ENCODE measurements around the gene WWC2. TPM values are rescaled to one million over a fixed set of nuclear protein-coding genes. Genes with fewer than 3 reads are reported as not detected.
A peak's percentile ranks its signal among the peaks of the same experiment; 100 is the strongest.
"Not testable (repeated sequence)": the region's sequence is repeated elsewhere in the genome, so short reads cannot be mapped to it uniquely, and the experiment has no call there.

The WWC2 gene
- total and polyA plus RNA-seq, 2 experiments from 2014 or later, result 18.8 to 30.2 TPM

- Histone ChIP-seq H3K27me3 (no peaks in the 10 kb centered on the region), H3K36me3 (no peaks in the 10 kb centered on the region), H3K9me3 (ENCODE audit: low read depth) (no peaks in the 10 kb centered on the region), H3K4me1 (ENCODE audit: low read depth) (no peaks in the 10 kb centered on the region), H3K4me3 (no peak overlapping the region), H3K27ac (no peak overlapping the region)
- DNase-seq (ENCODE audit: low read depth in 1 of 2, low spot score in 1 of 2), result no peak
- TF ChIP-seq CTCF (IDR thresholded peaks at IDR 0.05; ENCODE audit: low read depth, low read length), result no peak
These were observed 11.2 kb downstream of the WWC2 start for GRCh38 chr4:183110244-183110643.

GRCh38 chr4:183111452-183111885 lies 12.4 kb downstream of the WWC2 start:
- Histone ChIP-seq H3K27ac (no peak overlapping the region), H3K4me3 (no peak overlapping the region), H3K27me3 (no peaks in the 10 kb centered on the region), H3K4me1 (ENCODE audit: low read depth) (no peaks in the 10 kb centered on the region), H3K36me3 (no peaks in the 10 kb centered on the region), H3K9me3 (ENCODE audit: low read depth) (no peaks in the 10 kb centered on the region)
- TF ChIP-seq CTCF (IDR thresholded peaks at IDR 0.05; ENCODE audit: low read depth, low read length), result no peak
- no peak for DNase-seq (ENCODE audit: low read depth in 1 of 2, low spot score in 1 of 2)

- Histone ChIP-seq H3K27ac (peak overlapping the region; percentile 86), H3K27me3 (no peaks in the 10 kb centered on the region), H3K36me3 (no peaks in the 10 kb centered on the region), H3K4me1 (ENCODE audit: low read depth) (peaks cover 10% of the 10 kb centered on the region), H3K4me3 (no peak overlapping the region), H3K9me3 (ENCODE audit: low read depth) (no peaks in the 10 kb centered on the region)
- no peak for TF ChIP-seq CTCF (IDR thresholded peaks at IDR 0.05; ENCODE audit: low read depth, low read length)
- DNase-seq (ENCODE audit: low read depth in 1 of 2, low spot score in 1 of 2), result no peak
These were observed 19.1 kb downstream of the WWC2 start for GRCh38 chr4:183118141-183118540.

- Histone ChIP-seq H3K36me3 (no peaks in the 10 kb centered on the region), H3K9me3 (ENCODE audit: low read depth) (no peaks in the 10 kb centered on the region), H3K27me3 (no peaks in the 10 kb centered on the region), H3K4me3 (no peak overlapping the region), H3K27ac (peak overlapping the region; percentile 86), H3K4me1 (ENCODE audit: low read depth) (peaks cover 10% of the 10 kb centered on the region)
- no peak for TF ChIP-seq CTCF (IDR thresholded peaks at IDR 0.05; ENCODE audit: low read depth, low read length)
- peak; percentile 62 to 86 for DNase-seq (ENCODE audit: low read depth in 1 of 2, low spot score in 1 of 2)
These were observed 19.5 kb downstream of the WWC2 start for GRCh38 chr4:183118585-183118984.

- not testable (repeated sequence) for H3K36me3 ChIP-seq; H3K27ac ChIP-seq; H3K9me3 ChIP-seq (ENCODE audit: low read depth); H3K4me3 ChIP-seq; H3K27me3 ChIP-seq; DNase-seq (ENCODE audit: low read depth in 1 of 2, low spot score in 1 of 2)
- H3K4me1 ChIP-seq (ENCODE audit: low read depth), result peaks cover 21% of the 10 kb centered on the region
These were observed 22.6 kb downstream of the WWC2 start for GRCh38 chr4:183121660-183122059.

- H3K4me1 ChIP-seq (ENCODE audit: low read depth), result peaks cover 11% of the 10 kb centered on the region
- H3K27ac ChIP-seq, result no peak overlapping the region
- no peak overlapping the region for H3K4me3 ChIP-seq
- H3K27me3 ChIP-seq, result no peaks in the 10 kb centered on the region
- no peaks in the 10 kb centered on the region for H3K36me3 ChIP-seq
- H3K9me3 ChIP-seq (ENCODE audit: low read depth), result no peaks in the 10 kb centered on the region
- no peak for TF ChIP-seq CTCF (IDR thresholded peaks at IDR 0.05; ENCODE audit: low read depth, low read length)
- no peak for DNase-seq (ENCODE audit: low read depth in 1 of 2, low spot score in 1 of 2)
These were observed 25.2 kb downstream of the WWC2 start for GRCh38 chr4:183124228-183124627.

All from cardiac muscle cell (in vitro differentiated cells and primary cell).